PC-3 (cell line): ENCODE measurements around the gene IGFLR1. TPM values are rescaled to one million over a fixed set of nuclear protein-coding genes. Genes with fewer than 3 reads are reported as not detected.
"Not testable (repeated sequence)": the region's sequence is repeated elsewhere in the genome, so short reads cannot be mapped to it uniquely, and the experiment has no call there.

Experiments used
- ATAC-seq: fragments of 200-7000 bp; cut with Tn5 transposase; 2 replicates; pipeline ENCODE4 v1.9.1; 2020; ENCODE audit warnings: mild to moderate bottlenecking, moderate library complexity
- BruUV-seq: library from RNA; stranded (reverse); fragments of 400-500 nt; replicated peaks from 2 replicates; lab custom pipeline; 2021; lab: Mats Ljungman, UMichigan
- CTCF ChIA-PET: fragments of 300-600 bp; sonication (Branson Sonifier 250); formaldehyde crosslinking; loops from one replicate; lab custom pipeline; 2022; ENCODE audit warnings: antibody characterized with exemption; lab: Charles Lee
- POLR2A ChIA-PET: fragments of 300-600 bp; sonication (Branson Sonifier 250); formaldehyde crosslinking; loops from one replicate; lab custom pipeline; 2022; ENCODE audit warnings: antibody characterized with exemption; ENCODE audit not compliant: unreplicated experiment; lab: Charles Lee
- DNase-seq: peaks from one replicate; pipeline ENCODE4 v3.0.0-alpha.2; 2015
- H2AFZ ChIP-seq: fragments of 300-600 bp; sonication (generic); 2 replicates; pipeline ENCODE4 v1.6.0; 2016; ENCODE audit warnings: antibody characterized with exemption, low read length
- H3F3A ChIP-seq: fragments of 300-600 bp; sonication (generic); one replicate; pipeline ENCODE4 v1.6.0; 2017; ENCODE audit warnings: antibody characterized with exemption, low read length, control low read depth, mild to moderate bottlenecking; ENCODE audit not compliant: unreplicated experiment
- H3K27ac ChIP-seq: fragments of 300-600 bp; sonication (generic); 2 replicates; pipeline ENCODE4 v1.5.1; 2016; ENCODE audit warnings: mild to moderate bottlenecking, low read length
- H3K27me3 ChIP-seq: fragments of 300-600 bp; sonication (generic); 2 replicates; pipeline ENCODE4 v1.6.1; 2016; ENCODE audit warnings: low read length, mixed read lengths
- H3K36me3 ChIP-seq: fragments of 300-600 bp; sonication (generic); 2 replicates; pipeline ENCODE4 v1.6.1; 2016; ENCODE audit warnings: low read depth, mixed run types, low read length, mixed read lengths
- H3K4me1 ChIP-seq: fragments of 300-600 bp; sonication (generic); 2 replicates; pipeline ENCODE4 v1.5.1; 2016; ENCODE audit warnings: low read length; ENCODE audit not compliant: insufficient read depth
- H3K4me2 ChIP-seq: fragments of 300-600 bp; sonication (generic); 2 replicates; pipeline ENCODE4 v1.6.0; 2016; ENCODE audit warnings: low read length
- H3K4me3 ChIP-seq: fragments of 300-600 bp; sonication (generic); 2 replicates; pipeline ENCODE4 v1.5.1; 2016; ENCODE audit warnings: mild to moderate bottlenecking, low read length, mixed read lengths
- H3K79me2 ChIP-seq: fragments of 300-600 bp; sonication (generic); 2 replicates; pipeline ENCODE4 v1.6.1; 2017; ENCODE audit warnings: low read length, mixed read lengths
- H3K9ac ChIP-seq: fragments of 300-600 bp; sonication (generic); 2 replicates; pipeline ENCODE4 v1.6.0; 2016; ENCODE audit warnings: mild to moderate bottlenecking, low read length
- H3K9me2 ChIP-seq: fragments of 300-600 bp; sonication (generic); replicated peaks from 2 replicates; pipeline ENCODE4 v1.6.1; 2016; ENCODE audit warnings: mixed run types, low read length, mixed read lengths
- H3K9me3 ChIP-seq: fragments of 300-600 bp; sonication (generic); 2 replicates; pipeline ENCODE4 v1.6.1; 2016; ENCODE audit warnings: low read length, mixed read lengths
- H4K20me1 ChIP-seq: fragments of 300-600 bp; sonication (generic); 2 replicates; pipeline ENCODE4 v1.6.1; 2016; ENCODE audit warnings: low read length, mixed read lengths
- EZH2 ChIP-seq: fragments of 300-600 bp; sonication (generic); IDR thresholded peaks from one replicate; pipeline ENCODE4 v1.6.1; 2017; ENCODE audit warnings: antibody characterized with exemption, mild to moderate bottlenecking, low read length; ENCODE audit not compliant: unreplicated experiment
- EZH2phosphoT487 ChIP-seq: fragments of 300-600 bp; sonication (generic); IDR thresholded peaks from 2 replicates; pipeline ENCODE4 v1.6.1; 2018; ENCODE audit warnings: mild to moderate bottlenecking, antibody characterized with exemption, low read length, borderline replicate concordance
- intact Hi-C: fragments of 100-400 bp; cut with micrococcal nuclease; formaldehyde crosslinking; loops from 2 replicates; pipeline ENCODE4 v1.9.0; 2023
- total RNA-seq: library from RNA; depleted of rRNA; stranded (reverse); fragments of >200 nt; gene quantifications from 2 replicates; pipeline ENCODE4 v1.2.3, GENCODE V29; 2014
- TF ChIP-seq, protein P1 (sequence below): fragments of 300-600 bp; sonication (generic); conservative IDR thresholded peaks from 2 replicates; pipeline ENCODE4 v1.5.1; 2017; ENCODE audit warnings: antibody characterized with exemption, low read depth, mild to moderate bottlenecking, low read length

IGFLR1 gene
- total RNA-seq, 1 experiment from 2014 or later: 9.3 TPM

DNA sequence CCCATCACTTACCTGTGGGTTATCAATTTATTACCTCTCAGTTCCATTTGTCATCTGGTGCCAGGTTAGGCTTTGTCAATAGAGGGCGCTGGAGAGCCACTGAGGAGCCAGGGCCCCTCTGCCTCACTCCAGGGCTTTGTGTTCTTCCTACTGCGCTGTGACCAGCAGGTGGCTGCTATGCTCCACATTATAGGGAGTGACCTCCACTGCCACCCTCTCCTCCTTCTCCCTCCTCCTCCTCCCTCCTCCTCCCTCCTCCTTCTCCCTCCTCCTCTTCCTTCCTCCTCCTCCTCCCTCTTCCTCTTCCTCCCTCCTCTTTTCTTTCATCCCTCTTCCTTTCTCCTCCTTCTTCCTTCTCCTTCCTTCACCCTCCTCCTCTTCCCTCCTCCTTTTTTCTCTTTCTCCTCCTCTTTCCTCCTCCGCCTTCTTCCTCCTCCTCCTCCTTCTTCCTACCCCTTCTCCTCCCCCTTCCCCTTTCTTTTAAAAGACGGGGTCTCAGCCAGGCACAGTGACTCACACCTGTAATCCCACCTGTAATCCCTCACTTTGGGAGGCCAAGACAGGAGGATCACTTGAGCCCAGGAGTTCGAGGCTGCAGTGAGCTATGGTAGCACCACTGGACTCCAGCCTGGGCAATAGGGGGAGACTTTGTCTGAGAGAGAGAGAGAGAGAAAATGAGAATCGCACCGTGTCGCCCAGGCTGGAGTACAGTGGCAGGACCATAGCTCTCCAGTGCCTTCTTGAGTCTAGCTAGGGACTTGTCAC lies 48.2 kb downstream of the IGFLR1 start:
- H3F3A ChIP-seq: no peaks in the 10 kb centered on the region
- H3K79me2 ChIP-seq: no peaks in the 10 kb centered on the region
- no peak overlapping the region for H2AFZ ChIP-seq
- H3K27ac ChIP-seq: no peak overlapping the region
- no peak overlapping the region for H3K4me2 ChIP-seq
- H3K9ac ChIP-seq: no peak overlapping the region
- ChIA-PET POLR2A (no interaction called here), CTCF (interaction anchor here (0.6 to 0.7 kb wide), 2 partner anchors 42 to 63 kb away, joined by 3 to 4 read pairs; no protein-coding TSS in a partner anchor)
- no peak overlapping the region for H3K4me3 ChIP-seq
- H3K27me3 ChIP-seq: no peaks in the 10 kb centered on the region
- H3K9me3 ChIP-seq: no peaks in the 10 kb centered on the region
- no TSS peak for BruUV-seq
- H3K4me1 ChIP-seq: no peaks in the 10 kb centered on the region
- ATAC-seq (peak; percentile 100), DNase-seq (peak; percentile 86)
- H3K36me3 ChIP-seq: no peaks in the 10 kb centered on the region; the same call in 1 of the 2 replicates
- TF ChIP-seq, protein P1, sequence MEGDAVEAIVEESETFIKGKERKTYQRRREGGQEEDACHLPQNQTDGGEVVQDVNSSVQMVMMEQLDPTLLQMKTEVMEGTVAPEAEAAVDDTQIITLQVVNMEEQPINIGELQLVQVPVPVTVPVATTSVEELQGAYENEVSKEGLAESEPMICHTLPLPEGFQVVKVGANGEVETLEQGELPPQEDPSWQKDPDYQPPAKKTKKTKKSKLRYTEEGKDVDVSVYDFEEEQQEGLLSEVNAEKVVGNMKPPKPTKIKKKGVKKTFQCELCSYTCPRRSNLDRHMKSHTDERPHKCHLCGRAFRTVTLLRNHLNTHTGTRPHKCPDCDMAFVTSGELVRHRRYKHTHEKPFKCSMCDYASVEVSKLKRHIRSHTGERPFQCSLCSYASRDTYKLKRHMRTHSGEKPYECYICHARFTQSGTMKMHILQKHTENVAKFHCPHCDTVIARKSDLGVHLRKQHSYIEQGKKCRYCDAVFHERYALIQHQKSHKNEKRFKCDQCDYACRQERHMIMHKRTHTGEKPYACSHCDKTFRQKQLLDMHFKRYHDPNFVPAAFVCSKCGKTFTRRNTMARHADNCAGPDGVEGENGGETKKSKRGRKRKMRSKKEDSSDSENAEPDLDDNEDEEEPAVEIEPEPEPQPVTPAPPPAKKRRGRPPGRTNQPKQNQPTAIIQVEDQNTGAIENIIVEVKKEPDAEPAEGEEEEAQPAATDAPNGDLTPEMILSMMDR: peak; percentile 84
- TF ChIP-seq EZH2: no peak
- no peaks in the 10 kb centered on the region for H4K20me1 ChIP-seq
- H3K9me2 ChIP-seq: no peaks in the 10 kb centered on the region
- intact Hi-C loops: loop anchor here (1.0 to 10.0 kb wide), 2 partner anchors 23 to 131 kb away; no protein-coding TSS in a partner anchor

- no peak overlapping the region for H2AFZ ChIP-seq
- no peak overlapping the region for H3K9ac ChIP-seq
- ATAC-seq (no peak), DNase-seq (no peak)
- no peaks in the 10 kb centered on the region for H3K27me3 ChIP-seq
- intact Hi-C loops: loop anchor here (1.0 to 10.0 kb wide), 2 partner anchors 24 to 131 kb away; no protein-coding TSS in a partner anchor
- H3K4me1 ChIP-seq: no peaks in the 10 kb centered on the region
- TF ChIP-seq, protein P1: no peak
- no peak for TF ChIP-seq EZH2
- no peak for TF ChIP-seq EZH2phosphoT487
- no peaks in the 10 kb centered on the region for H3F3A ChIP-seq
- no TSS peak for BruUV-seq
- no peak overlapping the region for H3K4me3 ChIP-seq
- H4K20me1 ChIP-seq: no peaks in the 10 kb centered on the region
- H3K27ac ChIP-seq: no peak overlapping the region
- H3K9me2 ChIP-seq: no peaks in the 10 kb centered on the region
- H3K36me3 ChIP-seq: no peaks in the 10 kb centered on the region; the same call in 1 of the 2 replicates
- no peaks in the 10 kb centered on the region for H3K9me3 ChIP-seq
- ChIA-PET POLR2A (no interaction called here), CTCF (no interaction called here)
- no peaks in the 10 kb centered on the region for H3K79me2 ChIP-seq
- no peak overlapping the region for H3K4me2 ChIP-seq
These were observed 48.8 kb downstream of the IGFLR1 start for GRCh38 chr19:35693422-35693821.

GRCh38 chr19:35692010-35692409 lies 50.2 kb downstream of the IGFLR1 start:
- no peaks in the 10 kb centered on the region for H3K9me2 ChIP-seq
- CTCF ChIA-PET: interaction anchor here (0.7 kb wide), 1 partner anchor 91 kb away, joined by 3 read pairs; no protein-coding TSS in a partner anchor
- H3K79me2 ChIP-seq: no peaks in the 10 kb centered on the region
- H3K4me3 ChIP-seq: no peak overlapping the region
- H2AFZ ChIP-seq: peak overlapping the region; percentile 21; the same call in 1 of the 2 replicates
- POLR2A ChIA-PET: no interaction called here
- H3K36me3 ChIP-seq: no peaks in the 10 kb centered on the region; the same call in 1 of the 2 replicates
- BruUV-seq: no TSS peak
- H3K27me3 ChIP-seq: no peaks in the 10 kb centered on the region
- ATAC-seq (no peak), DNase-seq (peak; percentile 23)
- peak overlapping the region; percentile 21 for H3K4me2 ChIP-seq
- H3K27ac ChIP-seq: no peak overlapping the region
- H3K9me3 ChIP-seq: no peaks in the 10 kb centered on the region
- no peaks in the 10 kb centered on the region for H3K4me1 ChIP-seq
- TF ChIP-seq EZH2phosphoT487 (no peak), EZH2 (no peak)
- TF ChIP-seq, protein P1: peak; percentile 19; the same call in 1 of the 2 replicates
- H3F3A ChIP-seq: no peaks in the 10 kb centered on the region
- no peaks in the 10 kb centered on the region for H4K20me1 ChIP-seq
- H3K9ac ChIP-seq: no peak overlapping the region
- intact Hi-C loops: loop anchor here (10.0 kb wide), 1 partner anchor 133 kb away; no protein-coding TSS in a partner anchor

- H3K9ac ChIP-seq, DNase-seq, H3K27ac ChIP-seq, BruUV-seq, H3K4me2 ChIP-seq, POLR2A ChIA-PET, H3K4me3 ChIP-seq, H3F3A ChIP-seq, H3K4me1 ChIP-seq, H3K27me3 ChIP-seq, H4K20me1 ChIP-seq, H3K79me2 ChIP-seq, H3K36me3 ChIP-seq, CTCF ChIA-PET, H3K9me3 ChIP-seq, H3K9me2 ChIP-seq, H2AFZ ChIP-seq, ATAC-seq: not testable (repeated sequence)
- intact Hi-C loops: loop anchor here (10.0 kb wide), 1 partner anchor 134 kb away; no protein-coding TSS in a partner anchor
These were observed 51.1 kb downstream of the IGFLR1 start for GRCh38 chr19:35691106-35691505.
